Stimulated activated CD8-positive, alpha-beta memory T cell treated with anti-CD3 and anti-CD28 coated beads, Interleukin-4, amount 100 ng/mL, for 4 hours (primary cell): ENCODE data around the gene NUDT19.
A peak's percentile ranks its signal among the peaks of the same experiment; 100 is the strongest.
"Not testable (repeated sequence)": the region's sequence is repeated elsewhere in the genome, so short reads cannot be mapped to it uniquely, and the experiment has no call there.

Source experiments
- DNase-seq, 2 donors: peaks; one replicate each; pipeline ENCODE4 v3.0.0-alpha.2; 2020; ENCODE audit warnings: low read depth in 2 of 2, low spot score in 1 of 2

The NUDT19 gene

DNA sequence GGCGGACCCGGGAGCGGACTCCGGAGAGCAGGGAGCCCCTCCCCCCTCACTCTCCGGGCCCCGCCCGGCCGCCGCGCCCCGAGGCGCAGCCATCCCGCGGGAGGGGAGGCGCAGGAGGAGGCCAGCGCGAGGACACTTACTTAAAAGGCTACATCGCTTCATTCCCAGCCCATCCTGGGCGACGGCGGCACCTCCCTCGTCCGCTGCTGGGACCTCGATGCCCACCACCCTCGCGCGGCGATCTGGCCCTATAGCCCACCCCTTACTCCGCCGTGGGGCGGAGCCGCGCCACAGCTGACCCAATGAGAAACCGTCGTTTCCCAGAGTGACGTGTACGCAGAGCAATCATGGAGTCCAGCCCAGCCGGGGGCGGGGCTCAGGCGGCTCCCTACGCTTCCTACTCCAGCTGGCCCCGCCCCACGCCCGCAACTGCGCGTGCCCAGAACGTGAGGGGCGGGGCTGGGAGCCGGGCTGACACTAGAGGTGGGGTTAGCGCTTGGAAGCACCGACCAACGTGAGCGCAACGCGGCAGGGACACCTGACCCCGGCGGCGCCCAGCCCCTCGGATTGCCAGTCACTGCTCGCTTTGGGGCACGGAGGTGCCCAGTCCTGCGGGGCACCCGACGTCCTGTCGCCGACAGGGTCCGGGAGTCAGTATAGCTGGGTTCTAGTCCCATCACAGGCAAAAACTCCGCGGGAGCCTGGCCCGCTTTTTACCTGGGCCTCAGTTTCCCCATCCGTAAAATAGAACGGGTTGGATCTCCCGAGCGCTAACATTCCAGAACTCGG is 16.5 kb upstream of the NUDT19 start, which contains the start of gene ANKRD27:
TSS of gene ANKRD27 (minus strand) at position 250 of the 789 bp plus-strand sequence. CDS start 16,165 bp downstream, outside the sequence.
- peak; percentile 93 to 96 for DNase-seq

DNA sequence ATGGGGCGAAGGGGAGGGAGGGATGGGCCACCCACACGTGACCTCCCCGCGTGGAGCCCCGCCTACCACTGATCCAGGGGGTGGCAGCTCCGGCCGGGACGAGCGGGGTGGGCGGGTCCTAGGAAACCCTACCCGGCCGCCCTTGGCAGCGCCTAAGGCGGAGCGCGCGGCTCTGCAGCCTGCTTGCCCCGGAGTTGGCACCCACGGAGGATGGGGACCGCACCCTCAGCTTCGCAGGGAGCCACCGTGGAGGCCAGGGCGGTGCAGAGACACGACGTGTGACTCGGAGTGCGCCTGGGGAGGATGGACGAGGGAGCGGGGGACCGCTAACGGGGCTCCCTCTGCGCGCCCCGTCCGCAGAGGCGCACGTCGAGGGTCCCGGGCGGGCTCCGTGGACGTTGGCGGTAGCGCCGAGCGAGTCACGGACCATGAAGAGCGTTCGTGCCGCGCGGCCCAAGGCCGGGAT is 15.9 kb upstream of the NUDT19 start, which contains the start of gene RGS9BP:
TSS of gene RGS9BP (plus strand) at position 129 of the 466 bp plus-strand sequence. CDS start 416 bp downstream, outside the sequence.
- peak in 1 of 2 donors; percentile 37 for DNase-seq

DNA sequence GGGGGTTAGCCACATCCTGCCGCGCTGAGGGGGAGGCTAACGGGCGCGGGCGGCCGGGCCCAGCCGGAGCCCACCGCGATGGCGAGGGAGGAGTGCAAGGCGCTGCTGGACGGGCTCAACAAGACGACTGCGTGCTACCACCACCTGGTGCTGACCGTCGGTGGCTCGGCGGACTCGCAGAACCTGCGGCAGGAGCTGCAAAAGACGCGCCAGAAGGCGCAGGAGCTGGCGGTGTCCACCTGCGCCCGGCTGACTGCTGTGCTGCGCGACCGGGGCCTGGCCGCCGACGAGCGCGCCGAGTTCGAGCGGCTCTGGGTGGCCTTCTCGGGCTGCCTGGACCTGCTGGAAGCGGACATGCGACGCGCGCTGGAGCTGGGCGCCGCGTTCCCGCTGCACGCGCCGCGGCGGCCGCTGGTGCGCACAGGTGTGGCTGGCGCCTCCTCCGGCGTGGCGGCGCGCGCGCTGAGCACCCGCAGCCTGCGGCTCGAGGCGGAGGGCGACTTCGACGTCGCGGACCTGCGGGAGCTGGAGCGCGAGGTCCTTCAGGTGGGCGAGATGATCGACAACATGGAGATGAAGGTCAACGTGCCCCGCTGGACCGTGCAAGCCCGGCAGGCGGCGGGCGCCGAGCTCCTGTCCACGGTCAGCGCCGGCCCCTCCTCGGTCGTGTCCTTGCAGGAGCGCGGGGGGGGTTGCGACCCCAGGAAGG is 15.3 kb upstream of the NUDT19 start:
- DNase-seq = no peak

DNA sequence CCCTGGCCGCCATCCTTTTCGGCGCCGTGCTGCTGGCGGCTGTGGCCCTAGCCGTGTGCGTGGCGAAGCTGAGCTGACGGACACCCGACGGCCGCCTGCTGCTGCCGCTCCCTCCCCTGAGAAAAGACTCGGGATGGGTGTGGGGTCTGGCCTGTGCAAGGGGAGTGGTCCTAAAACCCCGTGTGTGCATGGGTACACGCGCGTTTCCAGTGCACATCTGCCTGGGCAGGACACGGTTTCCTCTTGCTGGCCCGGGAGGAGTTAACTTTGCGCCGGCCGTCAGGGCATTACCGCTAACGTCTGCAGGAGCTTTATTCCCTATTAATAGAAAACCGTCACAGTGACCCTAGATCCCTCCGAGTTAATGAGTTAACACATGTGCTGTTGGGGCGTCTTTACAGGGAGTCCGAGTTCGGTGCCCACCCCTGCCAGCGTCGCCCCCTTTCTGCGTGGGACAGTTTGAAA is 14.7 kb upstream of the NUDT19 start:
- no peak for DNase-seq

DNA sequence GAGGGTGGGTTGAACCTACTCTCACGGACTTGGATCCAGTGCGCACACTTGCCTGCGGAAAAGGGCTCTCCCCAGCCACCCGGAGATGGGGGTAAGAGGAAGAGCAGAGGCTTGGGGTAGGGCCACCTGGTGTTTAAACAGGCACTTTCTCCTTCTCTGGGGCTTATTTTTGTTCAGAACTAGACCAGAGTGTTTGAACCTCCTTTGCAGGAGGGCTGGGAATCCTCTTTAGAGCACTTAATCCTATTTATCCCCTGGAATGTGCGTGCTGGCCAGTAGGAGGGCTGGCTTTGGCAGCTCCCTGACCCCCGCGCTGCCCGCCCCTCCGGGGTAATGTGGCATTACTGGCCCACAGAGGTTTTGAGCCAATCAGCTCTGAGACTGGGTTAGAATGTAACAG is 14.0 kb upstream of the NUDT19 start:
- no peak for DNase-seq

DNA sequence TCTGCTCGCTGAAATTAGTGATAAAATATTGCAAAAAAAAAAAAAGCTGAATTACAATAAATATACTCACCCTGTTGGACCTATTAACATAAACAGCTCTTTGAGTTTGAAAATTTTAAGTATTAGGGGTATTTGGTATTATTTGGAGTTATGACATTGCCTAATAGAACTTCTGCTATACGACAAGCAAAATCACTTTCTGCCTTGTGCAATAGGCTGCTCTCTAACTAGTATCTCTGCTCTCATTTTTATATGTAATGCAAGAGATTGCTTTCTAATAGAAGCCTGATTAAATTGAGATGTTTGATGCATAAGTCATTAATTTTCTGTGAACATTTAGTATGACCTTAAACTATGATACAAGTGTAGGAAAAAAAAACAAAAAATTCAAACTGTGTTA is 10.6 kb upstream of the NUDT19 start:
- DNase-seq = no peak

DNA sequence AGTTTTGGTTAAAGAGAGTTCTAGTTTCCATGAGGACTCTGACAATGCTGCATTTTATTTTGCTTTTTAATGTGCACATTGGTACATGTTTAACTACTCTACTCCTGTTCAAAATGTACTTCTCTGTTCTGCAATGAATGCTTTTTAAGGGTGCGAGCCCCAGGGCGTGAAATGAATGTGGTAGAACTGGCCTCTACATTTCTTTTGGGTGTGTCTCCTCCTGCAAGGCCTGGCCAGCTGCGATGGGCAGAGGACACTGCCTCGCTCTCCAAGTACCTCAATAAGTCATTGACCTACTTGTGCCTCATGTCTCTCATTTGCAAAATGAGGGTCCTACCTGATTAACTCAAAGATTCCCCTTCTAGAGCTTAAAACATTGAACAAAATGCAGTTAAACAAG is 9.3 kb upstream of the NUDT19 start:
- DNase-seq = no peak

DNA sequence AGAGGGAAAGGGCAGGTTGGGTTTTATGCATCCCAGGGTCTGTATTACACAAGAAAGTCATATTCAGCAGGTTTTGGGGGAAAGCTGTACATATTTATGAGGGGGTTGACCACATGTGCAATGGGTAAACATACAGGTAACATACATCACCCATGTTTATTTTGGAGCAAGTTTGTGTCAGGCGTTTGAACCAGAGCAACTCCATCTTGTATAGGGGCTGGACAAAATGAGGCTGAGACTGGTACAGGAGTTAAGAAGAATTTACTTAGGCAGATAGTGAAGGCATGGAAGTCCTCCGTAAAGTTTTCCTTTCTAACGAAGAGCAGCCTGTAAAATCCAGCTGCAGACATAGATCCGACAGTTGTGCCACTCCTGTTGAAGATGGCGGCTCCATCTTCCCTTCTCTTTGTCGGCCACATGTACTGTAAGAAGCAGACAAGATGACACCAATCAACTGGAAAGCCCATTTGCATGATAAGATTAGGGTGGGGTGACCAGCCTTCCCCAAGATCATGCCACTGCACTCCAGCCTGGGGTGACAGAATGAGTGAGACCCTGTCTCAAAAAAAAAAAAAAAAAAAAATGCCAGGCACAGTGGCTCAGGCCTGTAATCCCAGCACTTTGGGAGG is 4.7 kb upstream of the NUDT19 start:
- no peak for DNase-seq

DNA sequence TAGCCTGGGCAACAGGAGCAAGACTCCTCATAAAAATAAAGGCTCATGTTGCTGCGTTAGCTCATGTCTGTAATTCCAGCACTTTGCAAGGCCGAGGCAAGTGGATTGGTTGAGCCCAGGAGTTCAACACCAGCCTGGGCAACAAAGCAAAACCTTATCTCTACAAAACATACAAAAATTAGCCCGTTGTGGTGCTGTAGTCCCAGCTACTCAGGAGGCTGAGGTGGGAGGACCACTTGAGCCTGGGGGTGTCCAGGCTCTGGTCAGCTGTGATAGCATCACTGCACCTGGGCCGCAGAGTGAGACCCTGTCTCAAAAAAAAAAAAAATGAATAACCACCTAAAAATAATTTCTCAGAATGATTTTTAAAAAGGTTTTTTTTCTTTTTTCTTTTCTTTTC is 3.9 kb upstream of the NUDT19 start:
- DNase-seq = no peak

DNA sequence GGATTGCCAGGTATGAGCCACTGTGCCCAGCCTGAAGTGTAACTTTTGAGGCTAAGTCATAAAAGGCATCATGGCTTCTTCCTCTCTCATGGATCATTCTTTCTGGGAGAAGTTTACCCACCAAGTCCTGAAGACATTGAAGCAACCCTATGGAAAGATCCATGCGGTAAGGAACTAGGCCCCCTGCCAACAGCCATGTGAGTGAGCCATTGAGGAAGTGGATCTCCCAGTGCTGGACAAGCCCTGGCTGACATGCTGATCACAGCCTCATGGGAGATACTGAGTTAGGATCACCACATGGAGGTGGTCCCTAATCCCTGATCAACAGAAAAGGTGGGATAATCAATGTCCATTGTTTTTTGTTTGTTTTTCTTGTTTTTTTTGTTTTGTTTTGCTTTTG is 3.3 kb upstream of the NUDT19 start:
- DNase-seq = no peak

DNA sequence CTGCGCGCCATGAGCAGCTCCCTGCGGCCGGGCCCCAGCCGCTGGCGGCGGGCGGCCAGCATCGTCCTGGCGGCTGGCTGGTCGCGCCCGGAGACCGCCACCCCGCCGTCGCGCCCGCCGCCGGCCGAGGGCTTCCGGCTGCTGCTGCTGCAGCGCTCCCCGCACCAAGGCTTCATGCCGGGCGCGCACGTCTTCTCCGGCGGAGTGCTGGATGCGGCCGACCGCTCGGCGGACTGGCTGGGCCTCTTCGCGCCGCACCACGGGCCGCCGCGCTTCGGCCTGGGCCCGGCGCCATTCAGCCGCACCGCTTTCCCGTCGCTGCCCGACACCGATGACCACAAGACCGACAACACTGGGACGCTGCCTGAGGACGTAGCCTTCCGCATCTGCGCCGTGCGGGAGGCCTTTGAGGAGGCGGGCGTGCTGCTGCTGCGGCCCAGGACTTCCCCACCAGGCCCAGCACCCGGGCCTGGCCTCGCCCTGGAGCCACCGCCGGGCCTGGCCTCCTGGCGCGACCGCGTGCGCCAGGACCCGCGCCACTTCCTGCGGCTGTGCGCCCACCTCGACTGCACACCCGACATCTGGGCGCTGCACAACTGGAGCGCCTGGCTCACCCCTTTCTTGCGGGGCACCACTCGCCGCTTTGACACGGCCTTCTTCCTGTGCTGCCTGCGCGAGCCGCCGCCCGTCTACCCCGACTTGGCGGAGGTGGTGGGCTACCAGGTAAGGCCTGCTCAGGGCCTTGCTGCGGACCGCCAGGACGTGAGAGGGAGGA is 518 bp downstream of the NUDT19 start:
- DNase-seq = no peak

DNA sequence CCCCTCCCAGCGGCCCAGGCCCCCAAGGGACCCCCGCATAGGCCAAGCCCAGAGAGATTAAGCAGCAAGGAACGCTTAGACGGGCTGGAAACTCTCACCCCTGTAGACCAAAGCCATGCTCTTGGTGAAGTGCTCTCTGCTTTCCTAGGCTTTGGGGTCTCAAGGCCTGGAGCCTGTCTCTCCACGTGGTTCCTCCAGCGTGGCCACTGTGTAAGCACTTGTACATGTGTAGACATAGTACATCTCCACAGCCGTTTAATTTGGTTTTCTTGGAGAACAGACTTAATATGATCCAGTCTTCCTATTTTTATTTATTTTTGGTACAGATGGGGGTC is 1.1 kb downstream of the NUDT19 start:
- no peak for DNase-seq

DNA sequence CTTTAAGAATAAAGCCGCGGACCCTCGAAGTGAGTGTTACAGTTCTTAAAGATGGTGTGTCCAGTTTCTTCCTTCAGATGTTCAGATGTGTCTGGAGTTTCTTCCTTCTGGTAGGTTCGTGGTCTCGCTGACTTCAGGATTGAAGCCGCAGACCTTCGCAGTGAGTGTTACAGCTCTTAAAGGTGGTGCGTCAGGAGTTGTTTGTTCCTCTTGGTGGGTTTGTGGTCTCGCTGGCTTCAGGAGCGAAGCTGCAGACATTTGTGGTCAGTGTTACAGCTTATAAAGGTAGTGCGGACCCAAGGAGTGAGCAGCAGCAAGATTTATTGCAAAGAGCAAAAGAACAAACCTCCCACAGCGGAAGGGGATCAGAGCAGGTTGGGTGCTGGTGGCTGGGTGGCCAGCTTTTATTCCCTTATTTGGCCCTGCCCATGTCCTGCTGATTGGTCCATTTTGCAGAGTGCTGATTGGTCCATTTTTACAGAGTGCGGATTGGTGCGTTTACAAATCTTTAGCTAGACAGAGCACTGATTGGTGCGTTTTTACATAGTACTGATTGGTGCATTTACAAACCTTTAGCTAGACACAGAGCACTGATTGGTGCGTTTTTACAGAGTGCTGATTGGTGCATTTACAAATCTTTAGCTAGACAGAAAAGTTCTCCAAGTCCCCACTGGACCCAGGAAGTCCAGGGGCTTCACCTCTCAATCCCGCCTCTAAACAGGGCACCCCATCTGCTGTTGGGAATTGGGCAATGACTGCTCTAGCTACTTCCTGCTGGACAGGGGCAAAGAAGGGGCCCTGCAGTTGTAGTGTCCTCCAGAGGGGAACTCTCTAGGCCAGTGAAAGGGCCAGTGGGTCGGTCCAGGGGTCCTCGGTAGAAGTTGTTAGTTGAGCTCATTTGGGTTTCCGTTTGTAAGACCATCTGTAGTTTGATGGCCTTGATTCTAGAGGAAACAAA is 1.8 kb downstream of the NUDT19 start:
- not testable (repeated sequence) for DNase-seq

DNA sequence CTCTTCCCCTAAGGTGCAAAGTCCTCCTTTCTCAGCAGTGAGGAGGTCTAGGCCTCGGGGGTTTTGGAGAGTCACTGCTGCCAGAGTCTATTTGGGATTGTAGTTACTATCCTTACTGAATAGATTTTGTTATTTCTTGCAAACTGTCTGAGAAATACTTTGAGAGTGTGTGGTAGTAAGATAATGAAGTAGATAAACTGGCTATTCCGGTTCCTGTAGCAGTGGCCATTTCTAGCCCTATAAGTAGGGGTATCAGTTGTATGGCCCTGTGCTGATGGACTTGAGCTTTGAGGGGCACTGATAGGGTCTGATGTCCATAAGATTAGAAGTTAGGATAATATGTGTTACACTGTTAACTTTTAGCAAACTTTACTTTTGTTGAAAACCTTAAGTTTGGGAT is 2.7 kb downstream of the NUDT19 start:
- DNase-seq = not testable (repeated sequence)

DNA sequence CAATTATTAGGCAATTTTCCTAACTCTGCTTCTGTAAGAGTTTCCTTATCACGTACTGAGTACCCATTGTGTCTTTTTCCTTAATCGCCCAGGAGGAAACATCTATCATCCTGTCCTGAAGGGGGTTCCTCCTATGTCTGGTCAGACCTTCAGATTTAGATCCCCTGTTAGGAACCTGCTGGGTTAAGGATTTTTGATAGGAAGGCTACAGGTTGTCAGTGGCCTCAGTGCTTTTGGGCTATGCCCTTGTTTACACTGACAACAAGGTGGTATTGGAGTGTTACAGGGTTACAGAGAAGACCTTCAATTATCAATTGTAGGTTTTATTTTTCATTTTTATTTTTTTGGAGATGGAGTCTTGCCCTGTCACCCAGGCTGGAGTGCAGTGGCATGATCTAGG is 3.2 kb downstream of the NUDT19 start:
- DNase-seq = not testable (repeated sequence)

DNA sequence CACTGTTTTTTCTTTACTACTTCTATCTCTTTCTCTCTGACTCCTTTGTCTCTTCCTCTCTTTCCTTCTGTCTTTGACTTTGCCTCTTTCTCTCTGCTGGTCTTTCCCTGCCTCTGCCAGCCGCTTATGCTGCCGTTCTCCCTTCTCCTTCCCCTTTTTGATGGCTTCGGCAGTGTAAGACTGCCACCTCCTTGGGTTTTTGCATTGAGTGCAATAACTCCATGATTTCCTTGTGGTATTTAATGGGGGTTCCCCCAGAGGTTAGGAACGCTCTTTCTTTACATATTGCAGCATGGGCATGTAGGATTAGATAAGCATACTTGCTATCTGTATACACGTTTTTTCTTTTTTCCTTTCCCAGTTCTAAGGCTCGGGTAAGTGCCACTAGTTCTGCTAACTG is 3.9 kb downstream of the NUDT19 start:
- DNase-seq = not testable (repeated sequence)

DNA sequence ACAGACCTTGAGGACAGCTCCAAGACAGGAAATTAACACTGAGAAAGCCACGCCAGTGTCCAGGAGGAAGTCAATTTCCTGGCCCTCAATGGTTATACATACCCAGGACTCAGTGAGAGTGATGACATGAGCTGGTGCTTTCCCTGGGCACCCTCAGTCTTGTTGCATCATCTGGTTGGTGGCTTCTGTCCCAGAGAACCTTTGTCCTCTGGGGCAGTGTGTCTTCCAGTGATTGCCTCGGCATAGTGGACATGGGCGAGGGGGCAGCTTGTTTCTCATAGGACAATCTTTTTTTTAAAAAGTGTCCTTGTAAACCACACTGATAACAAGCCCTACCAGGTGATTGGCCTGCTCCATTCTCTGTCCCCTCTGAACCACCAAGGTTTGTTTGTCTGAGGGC is 5.2 kb downstream of the NUDT19 start:
- DNase-seq = not testable (repeated sequence)

DNA sequence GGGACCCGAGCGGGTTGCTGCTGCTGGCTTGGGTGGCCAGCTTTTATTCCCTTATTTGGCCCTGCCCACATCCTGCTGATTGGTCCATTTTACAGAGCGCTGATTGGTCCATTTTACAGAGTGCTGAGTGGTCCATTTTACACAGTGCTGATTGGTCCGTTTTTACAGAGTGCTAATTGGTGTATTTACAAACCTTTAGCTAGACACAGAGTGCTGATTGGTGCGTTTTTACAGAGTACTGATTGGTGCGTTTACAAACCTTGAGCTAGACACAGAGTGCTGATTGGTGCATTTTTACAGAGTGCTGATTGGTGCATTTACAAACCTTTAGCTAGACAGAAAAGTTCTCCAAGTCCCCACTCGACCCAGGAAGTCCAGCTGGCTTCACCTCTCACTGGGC is 8.5 kb downstream of the NUDT19 start:
- DNase-seq = not testable (repeated sequence)

DNA sequence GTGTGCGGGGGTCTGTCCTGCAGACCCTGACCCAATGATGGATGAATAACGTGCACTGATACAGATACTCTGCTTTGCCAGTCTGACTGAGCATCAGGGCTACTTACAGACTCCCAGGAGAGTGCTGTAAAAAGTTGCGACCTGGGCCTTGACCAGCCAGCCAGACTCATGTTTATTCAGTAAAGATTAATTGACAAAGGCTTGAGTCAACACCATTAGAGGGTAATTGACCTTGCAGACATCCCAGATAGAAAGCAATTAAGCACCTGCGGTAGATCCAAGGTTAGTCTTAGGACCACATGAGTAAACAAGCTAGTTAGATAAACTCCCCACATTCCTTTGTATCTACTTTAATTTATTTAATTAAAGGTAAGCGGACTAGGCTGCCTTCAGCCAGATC is 10.4 kb downstream of the NUDT19 start:
- no peak for DNase-seq

DNA sequence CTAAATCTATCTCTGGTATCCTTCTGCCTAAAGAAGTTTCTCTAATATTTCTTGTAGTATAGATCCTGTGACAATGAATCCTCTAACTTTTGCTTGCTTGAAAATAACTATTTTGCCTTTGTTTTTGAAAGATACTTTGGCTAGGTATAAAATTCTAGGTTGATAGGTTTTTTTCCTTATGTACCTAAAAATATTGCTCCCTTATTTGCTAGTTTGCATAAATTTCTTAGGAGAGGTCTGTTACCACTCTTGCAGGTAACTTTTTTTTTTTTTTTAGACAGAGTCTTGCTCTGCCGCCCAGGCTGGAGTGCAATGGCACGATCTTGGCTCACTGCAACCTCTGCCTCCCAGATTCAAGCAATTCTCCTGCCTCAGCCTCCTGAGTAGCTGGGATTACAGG is 12.4 kb downstream of the NUDT19 start:
- DNase-seq = not testable (repeated sequence)
